NK-92 (cell line): ENCODE measurements around the gene PPM1A.

ENCODE experiments used
- DNase-seq: peaks from one replicate; lab custom pipeline; 2025; ENCODE audit not compliant: unreplicated experiment; lab: John Stamatoyannopoulos, UW

Gene PPM1A

GRCh38 chr14:60226298-60226697 is 22.7 kb upstream of the PPM1A start:
- no peak for DNase-seq

GRCh38 chr14:60227291-60227690 is 21.7 kb upstream of the PPM1A start:
- DNase-seq, result no peak

DNA sequence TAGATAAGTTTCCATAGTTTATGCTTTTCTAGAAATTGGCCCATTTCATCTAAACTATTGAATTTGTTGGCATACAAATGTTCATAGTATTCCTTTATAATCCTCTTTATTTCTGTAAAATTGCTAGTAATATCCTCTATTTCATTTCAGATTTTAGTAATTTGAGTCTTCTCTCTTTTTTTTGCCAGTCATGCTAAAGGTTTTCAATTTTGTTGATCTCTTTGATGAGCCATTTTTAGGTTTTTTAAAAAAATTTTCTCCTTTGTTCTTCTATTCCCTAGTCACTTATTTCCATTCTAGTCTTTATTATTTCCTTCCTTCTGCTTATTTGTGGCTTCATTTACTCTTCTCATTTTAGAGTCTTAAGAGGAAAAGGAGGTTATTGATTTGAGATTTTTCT is 19.4 kb upstream of the PPM1A start:
- DNase-seq, result no peak

DNA sequence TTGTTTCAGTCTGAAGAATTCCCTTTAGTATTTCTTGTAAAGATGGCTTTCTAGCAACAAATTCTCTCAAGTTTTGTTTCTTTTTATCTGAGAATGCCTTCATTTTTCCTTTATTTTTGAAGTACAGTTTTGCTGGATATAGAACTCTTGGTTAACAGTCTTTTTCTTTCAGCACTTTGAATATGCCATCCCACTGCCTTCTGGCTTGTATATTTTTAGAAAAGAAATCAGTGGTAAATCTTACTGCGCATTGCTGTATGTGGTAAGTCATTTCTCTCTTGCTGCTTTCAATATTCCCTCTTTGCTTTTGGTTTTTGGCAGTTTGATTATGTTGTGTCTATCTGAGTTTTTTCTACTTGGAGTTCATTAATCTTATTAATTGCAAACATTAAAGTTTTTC is 16.8 kb upstream of the PPM1A start:
- DNase-seq, result no peak

DNA sequence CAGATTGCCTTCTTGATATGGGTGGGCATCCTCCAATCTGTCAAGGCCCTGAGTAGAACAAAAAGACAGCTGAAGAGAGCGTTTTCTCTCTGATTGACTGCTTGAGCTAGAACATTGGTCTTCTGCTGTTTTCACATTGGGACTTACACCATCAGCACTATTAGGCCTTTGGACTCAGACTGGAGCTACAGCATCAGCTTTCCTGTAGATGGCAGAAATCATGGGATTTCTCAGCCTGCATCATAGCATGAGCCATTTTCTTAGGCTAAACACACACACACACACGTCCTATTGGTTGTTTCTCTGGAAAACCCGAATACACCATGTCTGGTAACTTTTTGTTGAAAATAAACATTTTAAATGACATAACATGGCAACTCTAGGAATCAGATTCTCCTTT is 15.8 kb upstream of the PPM1A start:
- no peak for DNase-seq

DNA sequence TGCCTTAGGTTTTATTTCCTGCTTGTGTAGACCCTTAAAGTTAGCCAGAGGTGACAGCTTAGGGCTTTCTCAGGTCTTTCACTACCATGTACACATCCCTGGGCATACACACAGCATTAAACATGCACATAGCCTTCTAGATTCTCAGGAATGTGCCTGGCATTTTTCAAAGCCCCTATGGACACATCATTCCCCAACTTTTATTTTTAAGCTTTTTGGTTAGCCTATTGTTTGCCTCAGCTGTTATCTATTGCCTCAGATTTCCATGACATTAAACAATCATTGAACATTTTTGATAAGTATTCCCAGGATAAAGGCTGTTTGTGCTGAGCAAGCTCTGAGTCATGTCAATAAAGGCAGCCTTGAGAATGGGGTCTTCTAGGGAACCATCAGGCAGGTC is 15.1 kb upstream of the PPM1A start:
- DNase-seq, result no peak

DNA sequence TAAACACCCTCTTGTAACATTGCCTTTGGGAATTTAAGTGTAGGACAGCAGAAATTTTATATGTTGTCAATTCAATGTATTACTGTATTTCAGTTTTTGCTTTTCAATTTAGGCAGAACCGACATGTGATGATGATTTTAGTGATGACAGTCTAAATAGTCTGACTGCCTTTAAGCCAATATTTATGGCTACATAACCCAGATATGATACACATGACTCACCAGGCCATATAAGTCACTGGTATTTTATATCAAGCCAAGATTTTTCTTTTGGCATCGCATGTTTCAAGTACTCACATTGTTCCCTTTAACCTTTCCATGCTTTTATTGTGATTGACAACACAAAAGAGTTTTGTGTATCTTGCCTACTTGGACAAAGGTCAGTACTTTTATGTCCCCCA is 13.6 kb upstream of the PPM1A start:
- DNase-seq, result no peak

GRCh38 chr14:60238955-60239354 is 10.1 kb upstream of the PPM1A start:
- no peak for DNase-seq

DNA sequence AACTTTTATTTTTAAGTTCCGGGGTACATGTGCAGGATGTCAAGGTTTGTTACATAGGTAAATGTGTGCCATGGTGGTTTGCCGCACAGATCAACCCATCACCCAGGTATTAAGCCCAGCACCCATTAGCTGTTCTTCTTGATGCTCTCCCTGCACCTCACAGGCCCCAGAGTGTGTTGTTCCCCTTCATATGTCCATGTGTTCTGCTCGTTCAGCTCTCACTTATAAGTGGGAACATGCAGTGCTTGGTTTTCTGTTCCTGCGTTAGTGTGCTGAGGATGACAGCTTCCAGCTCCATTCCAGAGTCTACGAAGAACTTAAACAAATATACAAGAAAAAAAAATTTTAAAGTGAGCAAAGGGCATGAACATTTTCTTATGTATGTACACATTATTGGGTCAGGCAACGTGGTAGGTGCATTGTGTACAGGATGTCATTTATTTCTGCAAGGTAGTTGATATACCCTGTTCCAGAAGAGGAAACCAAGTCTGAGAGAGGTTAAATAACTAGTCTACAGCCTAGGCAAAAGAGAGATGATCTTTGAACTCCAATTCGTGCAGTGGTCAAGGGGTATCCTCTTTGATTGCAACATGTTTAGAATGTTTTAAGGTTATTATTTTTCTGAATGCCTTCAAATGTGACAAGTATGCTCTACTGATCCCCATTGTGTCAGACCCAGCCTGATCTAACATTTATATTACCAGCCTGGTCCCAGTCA is 8.7 kb upstream of the PPM1A start:
- no peak for DNase-seq

GRCh38 chr14:60241091-60241490 is 7.9 kb upstream of the PPM1A start:
- DNase-seq, result no peak

- no peak for DNase-seq
These were observed 6.6 kb upstream of the PPM1A start for GRCh38 chr14:60242429-60242828.

DNA sequence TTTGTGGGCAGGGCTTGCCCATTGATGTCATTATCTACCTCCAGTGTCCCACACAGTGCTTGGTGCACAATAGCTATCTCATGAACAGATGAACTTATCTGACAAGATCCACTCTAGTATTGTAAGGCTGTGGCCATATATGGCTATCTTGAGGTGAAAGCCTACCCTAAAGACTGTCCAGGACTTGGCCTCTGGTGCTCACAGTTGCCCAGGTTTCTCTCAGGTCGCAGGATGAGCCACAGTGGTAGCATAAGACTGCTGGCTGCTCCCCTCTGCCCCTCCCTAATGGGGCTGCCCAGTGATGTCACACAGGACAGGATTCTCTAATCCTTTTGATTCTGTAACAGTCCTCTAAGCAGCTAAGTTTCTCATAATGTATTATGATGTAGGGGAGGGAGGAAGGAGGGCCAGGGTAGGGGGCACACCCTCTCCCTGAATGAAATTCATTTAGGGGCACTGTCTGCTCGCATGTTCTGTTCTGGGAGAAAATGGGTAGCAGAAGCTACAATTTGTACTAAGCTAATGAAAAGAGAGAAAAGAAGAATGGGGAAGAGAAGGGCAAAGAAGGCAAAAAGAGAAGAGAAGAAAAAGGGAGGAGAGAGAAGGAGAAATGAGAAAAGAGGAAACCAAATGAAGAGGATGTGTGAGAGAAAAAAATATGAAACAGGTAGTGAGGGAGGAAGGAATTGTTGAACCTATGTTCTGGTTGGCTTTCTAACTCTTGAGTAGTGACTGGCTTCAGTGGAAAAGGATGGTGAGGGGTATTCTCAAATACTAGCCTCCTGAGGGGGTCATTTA is 3.4 kb upstream of the PPM1A start:
- DNase-seq, result no peak

DNA sequence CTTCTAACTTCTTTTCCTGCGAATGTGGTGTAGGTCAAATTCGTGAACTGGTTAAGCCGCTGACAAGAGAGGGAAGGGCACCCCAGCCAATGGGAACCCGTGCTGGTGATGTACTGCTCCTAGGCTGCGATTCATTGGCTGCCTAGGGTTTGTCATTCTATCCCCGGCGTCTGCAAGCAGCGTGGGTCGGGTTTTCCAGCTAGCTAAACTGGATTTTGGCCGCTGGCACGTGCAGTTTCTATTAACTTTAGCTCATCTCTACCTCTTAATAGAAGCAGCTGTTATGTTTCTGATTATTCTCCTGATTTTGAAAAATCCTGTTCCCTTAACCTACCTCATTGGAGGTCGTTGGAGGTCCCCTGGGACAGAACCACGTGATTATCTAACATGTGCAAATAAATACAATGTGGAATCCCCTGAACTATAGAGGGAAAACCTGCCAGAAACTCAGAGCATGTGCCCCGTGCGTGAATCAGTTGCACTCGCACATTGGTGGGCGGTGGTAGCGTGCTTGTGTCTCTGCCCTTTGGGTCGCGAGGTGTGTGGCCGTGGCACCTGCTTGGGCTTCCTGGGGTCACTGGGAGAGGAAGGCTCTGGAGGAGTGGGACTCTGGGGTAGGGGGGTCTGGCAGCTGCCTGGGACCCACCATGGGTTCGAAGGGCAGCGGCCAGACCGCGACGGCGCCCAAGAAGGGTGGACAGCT is 876 bp upstream of the PPM1A start:
- peak; percentile 30 for DNase-seq

GRCh38 chr14:60249321-60250256 is 568 bp downstream of the PPM1A start:
- no peak for DNase-seq

GRCh38 chr14:60250257-60251035 is 1.4 kb downstream of the PPM1A start:
- DNase-seq, result no peak

- DNase-seq, result no peak
These were observed 2.9 kb downstream of the PPM1A start for GRCh38 chr14:60251877-60252276.

DNA sequence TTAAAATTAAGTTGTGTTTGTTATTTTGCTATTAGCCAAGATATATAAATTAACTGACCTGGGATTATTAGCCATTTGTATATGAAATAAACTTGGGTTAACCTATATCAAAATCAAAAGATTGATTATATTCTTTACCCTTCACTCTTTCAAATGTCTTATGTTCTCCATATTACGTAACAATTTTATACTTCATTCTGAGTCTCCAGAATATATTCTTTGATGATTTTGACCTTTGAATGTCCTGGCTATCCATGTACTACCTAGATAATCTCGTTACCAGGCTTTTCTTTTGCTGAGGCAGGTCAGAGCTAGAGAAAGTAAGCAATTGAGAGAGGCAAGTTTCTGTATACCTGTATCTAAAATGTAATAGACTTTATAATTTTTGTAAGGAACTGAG is 3.6 kb downstream of the PPM1A start:
- no peak for DNase-seq

DNA sequence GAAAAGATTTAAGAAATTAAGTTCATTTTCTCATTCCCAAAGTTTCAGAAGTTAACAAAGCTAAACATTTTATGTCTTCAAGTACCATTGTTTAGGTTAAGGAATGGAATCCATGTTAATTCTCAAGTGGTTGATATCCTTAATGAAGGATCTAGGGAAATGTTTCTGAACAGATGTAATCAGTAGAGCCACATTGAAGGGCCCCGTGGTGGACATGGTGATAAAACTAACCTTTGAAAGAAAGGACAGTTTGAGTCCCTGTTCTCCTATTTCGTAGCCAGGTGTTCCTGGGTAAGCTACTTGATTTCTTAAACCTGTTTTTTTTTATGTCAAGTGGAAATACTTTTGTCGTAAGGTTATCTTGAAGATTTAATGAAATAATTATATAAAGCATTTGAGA is 4.6 kb downstream of the PPM1A start:
- no peak for DNase-seq

- DNase-seq, result no peak
These were observed 5.2 kb downstream of the PPM1A start for GRCh38 chr14:60254176-60254575.

- DNase-seq, result no peak
These were observed 8.8 kb downstream of the PPM1A start for GRCh38 chr14:60257865-60258264.
